GM21515 (cell line): Measurements from ENCODE around the gene KRTAP24-1.

Experiments used
- ATAC-seq: cut with Tn5 transposase; IDR thresholded peaks from one replicate; pipeline ENCODE4 v1.9.1; 2021; ENCODE audit not compliant: unreplicated experiment

The KRTAP24-1 gene, protein sequence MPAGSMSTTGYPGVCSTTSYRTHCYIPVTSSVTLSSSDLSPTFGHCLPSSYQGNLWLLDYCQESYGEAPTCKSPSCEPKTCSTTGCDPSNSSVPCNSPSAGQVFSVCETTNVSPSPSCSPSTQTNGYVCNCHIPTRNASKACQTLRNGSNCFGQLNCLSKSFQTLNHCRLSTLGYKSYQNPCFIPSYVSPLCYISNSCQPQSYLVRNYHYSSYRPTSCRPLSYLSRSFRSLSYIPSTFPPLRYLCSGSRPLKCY

DNA sequence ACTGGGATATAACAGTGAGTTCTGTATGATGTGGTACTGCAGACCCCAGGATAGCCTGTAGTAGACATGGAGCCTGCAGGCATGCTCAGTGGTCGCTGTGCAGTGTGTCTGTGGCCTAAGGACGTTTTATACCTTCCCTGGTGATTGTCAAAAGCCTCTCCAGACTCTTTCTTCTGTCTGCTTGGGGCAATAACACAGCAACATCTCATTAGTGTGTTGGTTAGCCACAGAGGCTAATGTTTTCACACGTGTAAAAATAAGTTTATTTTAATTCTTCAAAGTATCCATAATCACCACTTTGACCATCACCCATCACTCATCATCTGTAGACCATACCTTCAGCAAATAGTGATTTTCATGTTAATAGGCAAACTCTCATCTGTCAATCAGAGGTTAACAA lies at the start of gene KRTAP24-1:
Gene KRTAP24-1, minus strand, starts transcription at position 101 of the 400 bp plus-strand sequence. Its CDS starts 18 bp downstream, at position 83.
- ATAC-seq: no peak

DNA sequence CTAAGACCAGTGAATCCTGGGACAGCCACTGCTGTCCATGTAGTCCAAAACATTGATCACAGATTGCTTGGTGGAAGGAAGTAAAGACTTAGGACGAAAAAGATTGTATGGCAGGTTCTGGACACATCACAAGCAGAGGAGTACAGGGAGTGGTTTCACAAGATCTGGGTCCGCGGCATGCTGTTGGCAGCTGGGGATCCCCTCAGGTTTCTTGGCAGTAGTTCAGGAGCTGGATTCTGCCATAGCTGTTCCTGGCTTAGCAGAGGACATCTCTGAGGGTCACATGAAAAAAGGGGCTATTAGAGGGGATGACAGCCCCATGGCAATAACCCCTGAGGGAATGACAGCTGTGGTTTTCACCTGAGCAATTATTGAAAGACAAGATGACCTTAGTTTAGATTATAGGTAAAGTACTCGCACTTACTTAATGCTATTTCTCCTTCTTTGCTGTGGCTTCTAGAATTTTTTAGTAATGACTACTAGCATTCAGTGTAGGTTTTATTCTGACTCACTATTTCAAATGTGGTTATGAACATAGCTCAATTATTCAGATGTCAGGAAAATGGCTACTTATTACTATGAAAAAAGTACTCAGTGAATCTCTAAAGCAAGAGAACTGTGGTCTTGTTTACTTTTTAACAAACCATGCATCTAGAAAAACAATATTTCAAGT lies 46.6 kb upstream of the KRTAP24-1 start:
- ATAC-seq: no peak

DNA sequence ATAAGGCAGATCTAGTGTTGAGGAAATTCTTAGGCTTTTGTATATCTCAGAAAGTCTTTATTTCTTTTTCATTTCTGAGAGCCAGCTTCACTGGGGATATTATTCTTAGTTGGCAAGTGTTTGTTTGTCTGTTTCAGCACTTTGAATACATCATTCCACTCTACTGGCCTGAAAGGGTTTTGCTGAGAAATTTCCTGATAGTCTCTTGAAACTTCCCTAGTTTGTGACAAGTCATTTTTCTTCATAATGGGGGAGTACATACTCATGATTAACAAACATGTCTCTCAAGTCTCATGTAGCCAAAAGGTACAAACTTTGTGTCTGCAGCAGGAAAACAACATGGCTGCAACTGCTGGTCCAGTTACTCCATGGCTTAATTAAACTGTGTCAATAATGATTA lies 43.6 kb upstream of the KRTAP24-1 start:
- no peak for ATAC-seq

DNA sequence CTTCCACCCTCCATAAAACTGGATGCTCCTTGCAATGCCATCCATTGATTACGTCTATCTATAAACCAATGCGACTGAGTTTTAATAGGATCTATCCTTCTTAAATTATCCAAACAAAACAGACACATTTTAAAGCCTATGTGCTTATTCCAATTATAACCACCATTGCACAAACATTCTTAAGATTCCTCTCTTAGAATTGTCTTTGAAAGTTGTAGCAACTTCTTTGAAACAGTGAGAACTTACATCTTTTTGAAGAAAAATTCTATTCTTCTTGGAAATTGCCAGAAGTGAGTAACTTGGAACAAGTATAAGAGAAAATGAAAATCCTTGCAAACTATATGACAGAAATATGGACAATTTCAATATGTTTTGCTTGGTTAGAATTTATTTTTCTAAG lies 37.5 kb upstream of the KRTAP24-1 start, which contains the start of gene KRTAP26-1:
Gene KRTAP26-1, minus strand, starts transcription at position 101 of the 400 bp plus-strand sequence. CDS start 280 bp downstream, outside the sequence.
- ATAC-seq: no peak

DNA sequence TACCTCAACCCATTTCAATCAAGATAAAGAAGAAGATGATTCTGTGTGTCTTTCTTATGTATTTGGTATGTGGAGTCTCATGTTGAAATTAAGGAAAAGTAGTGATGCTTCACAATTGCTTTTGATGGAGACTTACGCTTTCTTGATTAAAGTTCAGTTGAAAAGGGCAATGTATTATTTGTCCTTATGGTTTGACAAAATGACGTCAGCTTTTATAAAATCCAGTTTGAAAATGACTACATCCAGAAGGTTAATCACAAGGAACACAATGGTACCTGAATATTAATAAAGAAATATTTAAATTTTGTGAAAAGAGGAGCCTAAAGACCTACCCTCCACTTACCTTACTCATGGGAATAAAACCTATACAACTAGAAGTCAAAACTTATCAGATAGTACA lies 33.0 kb upstream of the KRTAP24-1 start:
- ATAC-seq: no peak

DNA sequence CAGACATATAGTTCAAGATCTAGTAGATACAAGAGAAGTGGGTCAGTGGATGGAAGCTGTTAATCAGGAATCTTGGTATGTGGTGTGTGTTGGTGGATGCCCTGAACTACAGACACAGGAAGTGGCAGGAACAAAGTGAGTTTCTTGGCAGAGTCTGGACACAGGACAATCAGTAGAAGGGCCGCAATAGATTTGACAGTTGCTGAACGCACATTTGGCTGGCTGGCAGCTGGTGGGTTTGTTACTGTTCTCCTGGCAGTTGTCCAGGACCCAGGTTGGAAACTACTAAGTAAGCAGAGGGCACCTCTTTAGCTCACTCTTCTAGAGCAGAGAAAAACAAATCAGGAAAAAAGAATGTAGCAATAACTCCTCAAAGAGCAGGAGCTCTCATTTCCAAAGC lies 24.1 kb upstream of the KRTAP24-1 start:
- ATAC-seq: no peak

DNA sequence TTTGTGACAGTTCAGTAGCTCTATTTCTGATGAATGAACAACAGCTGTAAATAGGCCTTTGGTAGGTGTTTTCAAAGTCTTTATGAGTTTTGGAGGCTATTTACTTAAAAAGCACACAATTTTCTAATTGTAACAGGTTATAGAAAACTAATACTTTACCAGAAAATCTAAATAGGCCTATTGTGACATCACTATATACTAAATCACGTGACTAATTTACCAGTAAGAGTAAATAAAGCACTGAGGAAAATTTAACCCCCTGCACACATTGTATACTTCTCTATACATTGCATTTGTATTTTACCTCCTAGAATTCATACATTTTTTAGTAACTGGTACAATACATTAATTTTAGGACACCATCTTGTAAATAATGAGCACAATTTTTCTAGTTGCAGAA lies 22.4 kb upstream of the KRTAP24-1 start:
- ATAC-seq: no peak

DNA sequence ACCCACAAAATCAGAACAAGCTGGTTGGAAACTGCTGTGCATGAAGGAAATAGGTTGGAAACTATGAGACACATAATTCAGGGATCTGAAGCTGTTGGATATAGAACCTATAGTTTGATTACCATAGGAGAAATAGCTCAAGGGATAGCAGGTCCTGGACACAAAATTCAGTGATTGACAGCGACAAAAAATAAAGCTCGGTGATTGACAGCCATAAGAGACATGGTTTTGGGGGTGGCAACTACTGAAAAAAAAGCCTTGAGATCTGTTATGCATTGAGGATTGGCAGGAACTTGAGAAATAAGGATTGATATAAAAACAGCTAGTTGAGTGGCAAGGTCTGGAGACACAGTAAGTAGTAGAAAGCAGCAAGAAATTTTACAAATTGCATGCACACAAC lies 6.5 kb upstream of the KRTAP24-1 start, which contains the start of gene KRTAP25-1:
Gene KRTAP25-1, minus strand, starts transcription at position 300 of the 400 bp plus-strand sequence. Its CDS starts 24 bp downstream, at position 276.
- no peak for ATAC-seq

DNA sequence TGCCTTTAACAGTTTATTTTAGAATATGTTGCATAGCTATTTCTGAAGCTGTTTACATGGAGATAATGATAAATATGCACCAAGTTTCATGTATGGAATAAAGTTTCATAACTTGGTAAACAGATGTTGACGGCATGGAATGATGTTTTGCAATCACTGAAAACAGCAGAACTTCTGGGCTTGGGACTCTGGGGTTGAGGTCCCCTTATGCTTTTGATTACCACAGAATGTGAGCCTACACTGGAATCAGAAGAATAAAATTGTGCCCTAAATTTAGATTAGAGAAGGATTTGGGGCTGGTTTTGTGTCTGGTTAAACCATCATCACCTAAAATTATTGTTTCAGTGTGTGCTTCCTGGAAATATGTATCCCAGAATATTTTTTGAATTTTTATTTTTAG lies 11.1 kb downstream of the KRTAP24-1 start:
- ATAC-seq: no peak

DNA sequence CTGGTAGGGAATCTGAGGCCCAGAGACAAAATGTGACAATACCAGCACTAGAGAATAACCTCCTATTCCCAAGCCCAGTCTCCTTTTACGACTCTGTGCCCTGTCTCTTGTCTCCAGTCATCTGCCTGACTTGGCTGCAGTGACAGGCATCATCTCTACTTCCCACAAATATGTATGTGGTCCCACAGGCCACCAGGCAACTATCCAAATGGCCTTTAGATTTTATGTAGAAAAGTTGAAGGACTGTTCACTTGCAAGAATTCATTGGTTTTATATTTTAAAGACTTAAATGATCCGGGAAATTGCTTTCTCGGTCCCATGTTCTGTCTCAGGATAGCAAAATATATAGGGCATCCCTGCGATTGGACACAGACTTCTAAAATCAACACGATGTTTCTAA lies 11.6 kb downstream of the KRTAP24-1 start:
- ATAC-seq: no peak

DNA sequence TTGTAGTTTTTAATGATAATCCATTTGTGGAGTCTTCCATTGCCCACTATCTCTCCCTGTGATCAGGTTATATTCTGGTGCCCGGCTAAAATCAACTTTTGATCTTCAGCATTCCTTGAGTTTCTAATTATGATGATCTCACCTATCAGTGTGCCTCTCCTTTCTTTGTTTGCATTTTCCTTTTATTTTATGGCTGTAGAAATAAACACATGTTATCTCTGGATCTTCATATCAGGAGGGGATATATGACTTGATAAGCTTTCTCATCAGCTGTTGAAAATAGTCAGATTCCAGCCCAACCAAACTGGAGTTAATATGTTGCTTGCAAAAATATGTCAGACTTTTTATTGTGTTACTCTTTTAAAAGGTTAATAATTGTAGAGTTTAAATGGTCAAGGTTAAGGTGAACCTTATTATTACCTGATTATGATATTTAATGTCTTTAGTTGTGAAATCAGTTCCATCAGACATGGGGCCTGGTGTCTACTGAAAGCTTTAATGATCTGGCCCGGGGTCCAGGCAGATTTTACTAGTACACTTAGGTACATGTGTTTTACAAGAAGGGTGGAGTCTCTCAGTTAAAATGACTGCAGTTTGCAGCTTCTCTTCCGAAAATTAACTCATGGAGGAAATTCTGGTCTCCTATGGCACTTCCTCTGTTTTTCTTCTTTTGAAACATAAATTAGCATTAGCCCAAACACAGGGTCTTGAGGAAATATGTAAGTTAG lies 12.8 kb downstream of the KRTAP24-1 start:
- ATAC-seq: no peak

DNA sequence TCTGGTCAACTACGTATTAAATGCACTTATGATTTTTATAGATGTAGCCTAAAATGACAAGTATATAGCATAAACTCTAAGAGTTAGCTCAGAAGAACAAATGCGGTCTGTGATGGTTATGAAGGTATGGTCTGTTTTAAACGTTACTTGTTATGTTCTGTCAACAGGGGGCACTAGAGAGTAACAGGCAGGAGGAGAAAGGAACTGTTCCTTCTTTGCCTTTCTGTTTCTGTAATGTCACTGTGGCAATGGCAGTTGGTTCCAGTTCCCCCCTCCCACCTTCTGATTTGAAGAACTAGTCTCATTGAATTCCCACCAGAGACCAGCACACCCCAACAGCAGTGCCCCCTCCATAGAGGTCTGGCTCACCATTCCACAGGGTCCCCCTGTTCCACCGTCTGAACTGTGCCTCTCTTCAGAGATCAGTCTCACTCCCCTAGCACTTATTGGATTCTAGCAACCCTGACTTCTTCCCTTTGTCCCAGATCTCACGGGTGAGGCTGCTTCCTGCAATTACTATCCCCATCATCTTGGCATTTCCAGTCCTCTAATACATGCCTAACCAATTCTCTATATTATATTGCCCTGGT lies 14.0 kb downstream of the KRTAP24-1 start:
- ATAC-seq: no peak

DNA sequence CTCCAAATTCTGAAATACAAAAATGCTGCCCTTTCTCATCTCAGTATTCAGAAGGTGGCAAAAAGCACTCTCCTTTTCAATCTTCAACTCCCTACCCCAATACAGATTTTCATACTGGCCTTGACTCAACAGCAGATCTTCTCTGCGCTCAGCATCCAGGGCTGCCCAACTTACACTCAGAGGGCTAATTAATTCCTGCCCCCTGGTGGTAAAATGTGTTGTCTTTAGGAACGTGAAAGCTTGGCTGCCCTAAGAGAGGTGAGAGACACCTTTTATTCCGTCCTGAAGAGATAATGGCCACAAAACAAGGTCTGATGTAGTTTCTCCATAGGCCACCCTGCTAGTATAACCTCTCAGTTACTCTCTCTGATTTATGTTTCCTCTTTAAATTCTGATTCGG lies 25.0 kb downstream of the KRTAP24-1 start:
- no peak for ATAC-seq

DNA sequence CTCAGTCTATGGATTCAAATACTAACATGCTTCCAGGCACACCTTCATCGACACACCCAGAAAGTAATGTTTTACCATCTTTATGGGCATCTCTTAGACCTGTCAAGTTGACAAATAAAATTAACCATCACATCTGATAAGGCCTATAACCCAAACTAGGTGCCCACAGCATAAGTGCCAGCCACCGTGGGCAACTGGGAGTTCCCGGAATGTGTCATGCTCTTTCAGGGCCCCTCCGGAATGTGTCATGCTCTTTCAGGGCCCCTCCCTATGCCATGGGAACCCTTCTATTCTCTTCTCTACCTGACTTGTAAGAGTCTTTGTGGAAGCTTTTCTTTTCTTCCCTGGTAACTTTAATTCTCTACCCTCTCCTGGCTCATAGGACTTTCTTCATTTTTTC lies 26.6 kb downstream of the KRTAP24-1 start:
- ATAC-seq: no peak

DNA sequence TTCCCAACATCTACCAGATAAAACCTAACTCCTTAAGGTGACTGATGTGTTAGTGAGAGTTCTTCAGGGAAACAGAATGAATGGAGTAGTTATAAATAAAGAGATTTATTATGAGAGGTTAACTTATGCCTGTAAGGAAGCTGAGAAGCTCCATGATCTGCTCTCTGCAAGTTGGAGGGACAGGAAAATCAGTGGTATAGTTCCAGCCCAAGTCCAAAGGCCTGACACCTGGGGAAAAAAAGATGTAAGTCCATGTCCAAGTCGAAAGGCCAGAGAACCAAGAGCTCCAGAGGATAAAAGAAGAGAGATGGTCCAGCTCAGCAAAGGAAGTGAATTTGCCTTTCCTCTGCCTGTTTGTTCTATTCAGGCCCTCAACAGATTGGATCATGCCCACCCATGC lies 27.1 kb downstream of the KRTAP24-1 start:
- no peak for ATAC-seq

DNA sequence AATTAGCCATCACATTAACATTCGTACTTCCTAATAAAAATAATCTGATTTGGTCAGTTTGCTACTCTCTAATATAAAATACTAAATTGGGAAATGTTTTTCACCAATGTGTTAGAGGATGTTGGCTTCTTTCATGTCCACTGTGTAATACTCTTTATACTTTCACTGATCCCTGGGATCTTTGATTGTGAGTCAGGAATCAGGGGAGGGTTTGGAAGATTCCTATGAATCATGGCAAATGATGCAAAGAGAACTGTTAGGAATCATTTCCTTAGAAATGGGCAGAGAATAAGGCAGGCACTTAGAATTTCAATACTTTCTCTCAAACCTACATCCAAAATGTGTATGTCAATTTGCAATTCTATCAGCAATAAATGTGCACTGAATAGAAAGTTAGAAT lies 31.0 kb downstream of the KRTAP24-1 start:
- ATAC-seq: no peak

DNA sequence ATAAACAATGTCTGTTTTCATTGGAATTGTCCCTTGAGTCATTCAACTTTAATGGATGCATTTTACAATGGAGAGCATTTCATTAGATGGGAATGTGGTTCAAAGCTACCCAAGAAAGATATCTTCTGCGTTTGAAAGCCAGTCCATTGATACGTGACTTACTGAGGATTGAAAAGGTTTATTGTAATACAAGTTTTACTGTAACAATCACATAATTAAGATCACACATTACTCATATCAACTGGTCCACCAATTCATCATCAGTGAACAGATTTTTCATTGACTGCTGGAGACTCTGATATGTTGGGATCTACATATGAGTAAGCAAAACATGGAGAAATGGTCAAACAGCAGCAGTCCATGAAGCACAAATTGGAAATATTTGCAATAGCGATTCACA lies 32.8 kb downstream of the KRTAP24-1 start:
- no peak for ATAC-seq

DNA sequence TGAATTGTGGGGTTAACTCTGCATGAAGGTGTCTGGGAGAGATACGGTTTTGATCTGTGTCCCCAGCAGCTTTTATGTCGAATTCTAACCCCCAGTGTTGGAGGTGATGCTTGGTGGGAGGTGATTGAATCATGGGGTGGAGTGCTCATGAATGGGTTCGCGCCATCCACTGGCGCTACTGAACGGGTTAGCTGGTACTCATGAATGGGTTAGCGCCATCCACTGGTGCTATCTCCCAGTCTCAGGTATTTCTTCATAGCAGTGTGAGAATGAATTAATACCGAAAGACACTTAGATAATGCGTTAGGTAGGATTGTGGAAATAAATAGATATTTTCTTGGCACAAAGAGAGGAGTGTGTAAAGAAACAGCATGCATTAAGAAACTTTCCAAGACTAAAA lies 33.9 kb downstream of the KRTAP24-1 start:
- no peak for ATAC-seq

DNA sequence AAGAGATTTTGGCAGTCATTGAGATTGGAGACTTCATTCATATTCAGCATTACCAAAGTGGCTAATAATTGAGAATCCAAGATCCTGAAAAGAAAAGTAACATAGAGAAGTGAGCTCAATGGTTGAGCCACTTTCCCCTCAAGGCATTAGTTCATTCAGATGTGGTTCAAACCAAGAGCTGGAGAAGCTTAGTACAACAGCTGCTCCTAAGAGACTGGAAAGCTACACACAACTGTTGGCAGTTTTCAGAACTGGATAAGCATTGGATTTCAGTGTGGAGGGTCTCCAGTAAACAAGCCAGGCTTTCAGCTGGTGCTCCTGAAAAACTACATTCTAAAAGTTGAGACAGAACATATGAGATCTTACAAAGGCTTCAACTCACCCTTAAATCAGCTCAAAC lies 37.7 kb downstream of the KRTAP24-1 start:
- ATAC-seq: no peak

DNA sequence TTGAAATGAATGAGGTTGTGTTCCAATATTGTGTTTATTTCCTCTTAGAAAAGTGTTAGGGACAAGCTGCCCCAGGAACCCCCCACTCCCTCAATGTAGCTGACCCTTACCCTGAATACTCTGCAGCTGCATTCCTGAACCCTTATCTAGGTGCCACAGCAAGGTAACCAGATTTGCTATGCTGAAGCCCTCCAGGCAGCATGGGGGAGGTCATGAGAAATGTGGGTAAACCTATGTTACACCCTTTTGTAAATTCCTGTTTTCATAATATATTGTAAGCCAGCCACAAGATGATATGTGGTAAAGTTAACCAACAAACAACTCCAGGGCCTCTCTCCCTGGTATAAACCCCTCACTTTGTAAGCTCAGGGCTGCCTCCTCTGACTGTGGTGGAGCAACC lies 39.1 kb downstream of the KRTAP24-1 start:
- ATAC-seq: no peak

DNA sequence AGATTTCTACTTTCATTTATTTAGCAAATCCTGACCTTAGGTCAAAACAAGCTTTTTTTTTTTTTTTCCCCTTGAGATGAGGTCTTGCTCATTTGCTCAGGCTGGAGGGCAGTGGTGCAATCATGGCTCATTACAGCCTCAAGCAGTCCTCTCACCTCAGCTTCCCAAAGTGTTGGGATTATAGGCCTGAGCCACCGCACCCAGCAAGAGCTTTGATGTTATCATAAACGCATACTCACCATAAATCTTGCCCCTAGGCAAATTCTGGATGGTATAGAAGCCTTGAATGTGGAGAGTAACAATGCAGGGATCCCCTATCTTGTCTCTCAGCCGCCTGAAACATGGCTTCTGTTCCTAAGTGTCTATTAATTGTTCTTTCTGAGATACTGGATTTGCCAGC lies 42.1 kb downstream of the KRTAP24-1 start:
- ATAC-seq: no peak

DNA sequence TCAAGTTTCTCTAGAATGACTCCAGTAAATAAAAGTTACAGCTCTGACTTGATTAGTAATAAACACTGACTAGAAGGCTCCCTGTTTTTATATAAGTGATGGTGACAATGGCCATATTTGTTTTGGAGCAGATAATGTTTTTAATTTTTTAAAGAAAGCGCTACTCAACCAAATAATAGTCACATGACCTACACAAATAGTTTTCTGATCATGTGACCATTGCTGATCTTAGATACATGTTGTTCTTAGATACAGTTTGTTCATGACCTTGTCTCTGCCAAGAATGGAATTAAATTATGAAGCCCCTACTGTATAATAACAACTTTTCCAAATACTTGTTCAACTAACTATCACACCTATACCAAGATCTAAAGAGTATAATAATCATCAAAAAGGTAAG lies 44.6 kb downstream of the KRTAP24-1 start:
- ATAC-seq: no peak
